WTC11 (cell line): ENCODE results near the gene ZBTB22. TPM values are rescaled to one million over a fixed set of nuclear protein-coding genes. Genes with fewer than 3 reads are reported as not detected.
A peak's percentile ranks its signal among the peaks of the same experiment; 100 is the strongest.

ENCODE experiments used
- ATAC-seq: fragments of 200-7000 bp; cut with Tn5 transposase; 2 replicates; pipeline ENCODE4 v1.10.0; 2021; ENCODE audit warnings: mild to moderate bottlenecking, moderate library complexity
- CTCF ChIA-PET: fragments of 300-600 bp; sonication (Branson Sonifier 250); formaldehyde crosslinking; loops from one replicate; lab custom pipeline; 2021; ENCODE audit warnings: antibody characterized with exemption; lab: Charles Lee
- POLR2A ChIA-PET: fragments of 350-600 bp; sonication (Branson Sonifier 250); formaldehyde crosslinking; loops from one replicate; lab custom pipeline; 2021; ENCODE audit warnings: antibody characterized with exemption; lab: Charles Lee
- DNase-seq: peaks from one replicate; pipeline ENCODE4 v3.0.0; 2021; ENCODE audit warnings: low spot score
- H3K27ac Mint-ChIP-seq: 2 replicates; pipeline ENCODE4 v1.8.0; 2021; ENCODE audit warnings: mixed read lengths
- H3K27me3 Mint-ChIP-seq: 2 replicates; pipeline ENCODE4 v1.8.0; 2021; ENCODE audit warnings: low read depth, mild to moderate bottlenecking, moderate library complexity, mixed read lengths
- H3K36me3 Mint-ChIP-seq: 2 replicates; pipeline ENCODE4 v1.8.0; 2021; ENCODE audit warnings: mixed read lengths
- H3K4me1 Mint-ChIP-seq: 2 replicates; pipeline ENCODE4 v1.8.0; 2022; ENCODE audit warnings: mixed read lengths
- H3K4me3 Mint-ChIP-seq: 2 replicates; pipeline ENCODE4 v1.8.0; 2021; ENCODE audit warnings: mild to moderate bottlenecking, moderate library complexity, mixed read lengths
- H3K9me3 Mint-ChIP-seq: 2 replicates; pipeline ENCODE4 v1.8.0; 2021; ENCODE audit warnings: mixed read lengths
- ATF2 ChIP-seq: sonication (generic); formaldehyde crosslinking; IDR thresholded peaks from 2 replicates; pipeline ENCODE4 v1.8.1; 2022; ENCODE audit warnings: low read depth, missing genetic modification reagents, borderline replicate concordance
- CBFB ChIP-seq: sonication (generic); formaldehyde crosslinking; IDR thresholded peaks from 2 replicates; pipeline ENCODE4 v1.8.1; 2022; ENCODE audit warnings: mild to moderate bottlenecking, low read depth, missing genetic modification reagents
- CTCF ChIP-seq: fragments of 200-600 bp; IDR thresholded peaks from 2 replicates; pipeline ENCODE4 v1.8.0; 2022; ENCODE audit warnings: antibody characterized with exemption
- E2F1 ChIP-seq: sonication (generic); formaldehyde crosslinking; IDR thresholded peaks from 2 replicates; pipeline ENCODE4 v1.8.0; 2022; ENCODE audit warnings: mild to moderate bottlenecking, missing genetic modification reagents
- MAX ChIP-seq: sonication (generic); formaldehyde crosslinking; IDR thresholded peaks from 2 replicates; pipeline ENCODE4 v1.8.0; 2022; ENCODE audit warnings: mild to moderate bottlenecking, missing genetic modification reagents
- NFATC4 ChIP-seq: fragments of 250-450 bp; sonication (Bioruptor Pico); IDR thresholded peaks from 2 replicates; pipeline ENCODE4 v1.9.0; 2021; ENCODE audit warnings: mild to moderate bottlenecking
- NFYB ChIP-seq: sonication (generic); formaldehyde crosslinking; conservative IDR thresholded peaks from 2 replicates; pipeline ENCODE4 v1.8.0; 2022; ENCODE audit warnings: low read depth, missing genetic modification reagents
- OVOL2 ChIP-seq: fragments of 250-450 bp; sonication (Bioruptor Pico); IDR thresholded peaks from 2 replicates; pipeline ENCODE4 v1.9.0; 2021; ENCODE audit warnings: mild to moderate bottlenecking, borderline replicate concordance
- RELA ChIP-seq: sonication (generic); formaldehyde crosslinking; IDR thresholded peaks from 2 replicates; pipeline ENCODE4 v1.8.1; 2022; ENCODE audit warnings: missing genetic modification reagents, mild to moderate bottlenecking, borderline replicate concordance
- SP1 ChIP-seq: sonication (generic); formaldehyde crosslinking; conservative IDR thresholded peaks from 2 replicates; pipeline ENCODE4 v1.8.1; 2022; ENCODE audit warnings: missing genetic modification reagents
- TP53 ChIP-seq: sonication (generic); formaldehyde crosslinking; IDR thresholded peaks from 2 replicates; pipeline ENCODE4 v1.8.1; 2023; ENCODE audit warnings: mild to moderate bottlenecking, missing genetic modification reagents
- USF1 ChIP-seq: sonication (generic); formaldehyde crosslinking; IDR thresholded peaks from 2 replicates; pipeline ENCODE4 v1.8.0; 2022; ENCODE audit warnings: mild to moderate bottlenecking, missing genetic modification reagents
- USF2 ChIP-seq: sonication (generic); formaldehyde crosslinking; IDR thresholded peaks from 2 replicates; pipeline ENCODE4 v1.8.1; 2023; ENCODE audit warnings: mild to moderate bottlenecking, missing genetic modification reagents, moderate library complexity
- ZMAT4 ChIP-seq: fragments of 250-450 bp; sonication (Bioruptor Pico); IDR thresholded peaks from 2 replicates; pipeline ENCODE4 v1.9.0; 2021; ENCODE audit warnings: mild to moderate bottlenecking
- ZNF219 ChIP-seq: sonication (generic); formaldehyde crosslinking; IDR thresholded peaks from 2 replicates; pipeline ENCODE4 v1.8.0; 2023; ENCODE audit warnings: missing genetic modification reagents, mild to moderate bottlenecking, borderline replicate concordance
- ZNF423 ChIP-seq: fragments of 250-450 bp; sonication (Bioruptor Pico); IDR thresholded peaks from 2 replicates; pipeline ENCODE4 v2.1.2; 2022; ENCODE audit warnings: mild to moderate bottlenecking, moderate library complexity
- total RNA-seq: library from RNA; stranded (reverse); gene quantifications from 3 replicates; pipeline ENCODE4 v1.2.3, GENCODE V29; 2021

The ZBTB22 gene
- total RNA-seq, 1 experiment from 2014 or later, result 11.6 TPM

- peaks cover 12% of the 10 kb centered on the region; the same call in 1 of the 2 replicates for H3K36me3 Mint-ChIP-seq
- POLR2A ChIA-PET, result interaction anchor here (1.0 to 1.6 kb wide), 8 partner anchors 9 to 326 kb away, joined by 3 to 19 read pairs (median 5); partner anchors contain the start of genes B3GALT4, PFDN6, RPS18 and TAPBP
- no peaks in the 10 kb centered on the region for H3K27me3 Mint-ChIP-seq
- H3K4me3 Mint-ChIP-seq, result peak overlapping the region; percentile 99
- H3K27ac Mint-ChIP-seq, result peak overlapping the region; percentile 97
- TF ChIP-seq RELA (CRISPR knock-in tag) (no peak), NFATC4 (CRISPR knock-in tag) (no peak), MAX (CRISPR knock-in tag) (no peak), NFYB (CRISPR knock-in tag) (no peak), CTCF (no peak)
- TF ChIP-seq, all 79 proteins: peak for 0
- DNase-seq (peak; percentile 78), ATAC-seq (peak; percentile 66)
- peaks cover 17% of the 10 kb centered on the region for H3K4me1 Mint-ChIP-seq
- CTCF ChIA-PET, result interaction anchor here (0.5 to 2.7 kb wide), 15 partner anchors 9 to 172 kb away, joined by 3 to 31 read pairs (median 4); partner anchors contain the start of genes B3GALT4, CUTA, PFDN6 and RPS18
- no peaks in the 10 kb centered on the region for H3K9me3 Mint-ChIP-seq
Observed at GRCh38 chr6:33297956-33298772, 19.4 kb downstream of the ZBTB22 start.

GRCh38 chr6:33297406-33297955 lies 20.1 kb downstream of the ZBTB22 start:
- CTCF ChIA-PET, result interaction anchor here (0.6 to 2.7 kb wide), 14 partner anchors 9 to 171 kb away, joined by 3 to 31 read pairs (median 4); partner anchors contain the start of genes B3GALT4, CUTA, PFDN6 and RPS18
- POLR2A ChIA-PET, result interaction anchor here (0.8 to 1.6 kb wide), 7 partner anchors 8 to 326 kb away, joined by 3 to 10 read pairs (median 5); partner anchors contain the start of genes B3GALT4, PFDN6, RPS18 and TAPBP
- H3K27me3 Mint-ChIP-seq, result no peaks in the 10 kb centered on the region

More at GRCh38 chr6:33297406-33297955, 20.1 kb downstream of the ZBTB22 start:
- ATAC-seq, result peak; percentile 57
- DNase-seq, result peak; percentile 79
- Mint-ChIP-seq H3K4me3 (peak overlapping the region; percentile 99), H3K4me1 (peaks cover 17% of the 10 kb centered on the region), H3K36me3 (peaks cover 15% of the 10 kb centered on the region), H3K27ac (peak overlapping the region; percentile 73), H3K9me3 (no peaks in the 10 kb centered on the region)
- no peak for TF ChIP-seq E2F1
- no peak for TF ChIP-seq ATF2 (CRISPR knock-in tag)
- TF ChIP-seq OVOL2, result no peak
- peak; percentile 54; the same call in 1 of the 2 replicates for TF ChIP-seq SP1
- TF ChIP-seq CBFB (CRISPR knock-in tag), result no peak
- TF ChIP-seq USF1, result peak; percentile 96
- no peak for TF ChIP-seq ZNF219 (CRISPR knock-in tag)
- no peak for TF ChIP-seq ZMAT4 (CRISPR knock-in tag)
- TF ChIP-seq ZNF423 (CRISPR knock-in tag), result no peak
- peak; percentile 96 for TF ChIP-seq USF2 (CRISPR knock-in tag)
- no peak for TF ChIP-seq TP53 (CRISPR knock-in tag)
